ENCODE measurements around the gene JOSD2.

Gene JOSD2

GRCh38 chr19:50501568-50502475, 9.2 kb downstream of the JOSD2 start:
- Histone ChIP-seq H2AFZ (ENCODE audit: low read depth, low read length, severe bottlenecking) (no peak overlapping the region), H3K4me2 (ENCODE audit: low read depth, low read length, poor library complexity, severe bottlenecking) (no peak overlapping the region), H3K9ac (ENCODE audit: low read length) (no peak overlapping the region), H4K20me1 (ENCODE audit: low read depth, low read length) (no peaks in the 10 kb centered on the region), H3F3A (ENCODE audit: insufficient read depth) (no peaks in the 10 kb centered on the region), H3K27ac (ENCODE audit: low read depth, low read length) (no peak overlapping the region), H3K9me2 (replicated peaks; ENCODE audit: insufficient read depth, low read length) (no peaks in the 10 kb centered on the region), H3K36me3 (ENCODE audit: low read length) (no peaks in the 10 kb centered on the region), H3K79me2 (ENCODE audit: insufficient read depth, low read length) (no peaks in the 10 kb centered on the region), H3K27me3 (ENCODE audit: low read length) (no peaks in the 10 kb centered on the region), H3K9me3 (ENCODE audit: insufficient read depth, low read length) (no peaks in the 10 kb centered on the region), H3K4me3 (ENCODE audit: insufficient read depth, low read length, poor library complexity, severe bottlenecking) (no peak overlapping the region)
- no peak for TF ChIP-seq CTCF (IDR thresholded peaks at IDR 0.05; ENCODE audit: insufficient read depth, low read length, poor library complexity, severe bottlenecking)
- TF ChIP-seq EZH2phosphoT487 (conservative IDR thresholded peaks at IDR 0.05; ENCODE audit: low read length): no peak

GRCh38 chr19:50501186-50501567, 9.8 kb downstream of the JOSD2 start:
- Histone ChIP-seq H3K27ac (ENCODE audit: low read depth, low read length) (no peak overlapping the region), H3K79me2 (ENCODE audit: insufficient read depth, low read length) (no peaks in the 10 kb centered on the region), H3K9me3 (ENCODE audit: insufficient read depth, low read length) (no peaks in the 10 kb centered on the region), H4K20me1 (ENCODE audit: low read depth, low read length) (no peaks in the 10 kb centered on the region), H3K4me3 (ENCODE audit: insufficient read depth, low read length, poor library complexity, severe bottlenecking) (no peak overlapping the region), H3K36me3 (ENCODE audit: low read length) (no peaks in the 10 kb centered on the region), H3K9ac (ENCODE audit: low read length) (no peak overlapping the region), H3K27me3 (ENCODE audit: low read length) (no peaks in the 10 kb centered on the region), H2AFZ (ENCODE audit: low read depth, low read length, severe bottlenecking) (no peak overlapping the region), H3F3A (ENCODE audit: insufficient read depth) (no peaks in the 10 kb centered on the region), H3K9me2 (replicated peaks; ENCODE audit: insufficient read depth, low read length) (no peaks in the 10 kb centered on the region), H3K4me2 (ENCODE audit: low read depth, low read length, poor library complexity, severe bottlenecking) (no peak overlapping the region)
- TF ChIP-seq CTCF (IDR thresholded peaks at IDR 0.05; ENCODE audit: insufficient read depth, low read length, poor library complexity, severe bottlenecking) (no peak), EZH2phosphoT487 (conservative IDR thresholded peaks at IDR 0.05; ENCODE audit: low read length) (no peak)

- TF ChIP-seq CTCF (IDR thresholded peaks at IDR 0.05; ENCODE audit: insufficient read depth, low read length, poor library complexity, severe bottlenecking) (no peak), EZH2phosphoT487 (conservative IDR thresholded peaks at IDR 0.05; ENCODE audit: low read length) (no peak)
- Histone ChIP-seq H3K27ac (ENCODE audit: low read depth, low read length) (no peak overlapping the region), H3K9me2 (replicated peaks; ENCODE audit: insufficient read depth, low read length) (no peaks in the 10 kb centered on the region), H2AFZ (ENCODE audit: low read depth, low read length, severe bottlenecking) (no peak overlapping the region), H3K79me2 (ENCODE audit: insufficient read depth, low read length) (no peaks in the 10 kb centered on the region), H3K9ac (ENCODE audit: low read length) (no peak overlapping the region), H3K27me3 (ENCODE audit: low read length) (no peaks in the 10 kb centered on the region), H4K20me1 (ENCODE audit: low read depth, low read length) (no peaks in the 10 kb centered on the region), H3K4me2 (ENCODE audit: low read depth, low read length, poor library complexity, severe bottlenecking) (no peak overlapping the region), H3K4me3 (ENCODE audit: insufficient read depth, low read length, poor library complexity, severe bottlenecking) (no peak overlapping the region), H3K36me3 (ENCODE audit: low read length) (no peaks in the 10 kb centered on the region), H3F3A (ENCODE audit: insufficient read depth) (no peaks in the 10 kb centered on the region), H3K9me3 (ENCODE audit: insufficient read depth, low read length) (no peaks in the 10 kb centered on the region)
These were observed 10.2 kb downstream of the JOSD2 start for GRCh38 chr19:50500753-50501151.

Data from SU-DHL-6 (cell line).